Effector memory CD8-positive, alpha-beta T cell (primary cell): Measurements from ENCODE around the gene TMEM115.

Experiments used
- ATAC-seq: fragments of 150-1000 bp; cut with Tn5 transposase; replicated peaks from 2 replicates; pipeline ENCODE4 v1.10.0; 2021; ENCODE audit warnings: mild to moderate bottlenecking, moderate library complexity
- DNase-seq, 3 experiments: peaks; one replicate each; pipeline ENCODE4 v3.0.0; 2021
- H3K27ac Mint-ChIP-seq, 2 donors: one replicate each; pipeline ENCODE4 v1.8.0; 2022; ENCODE audit warnings: mild to moderate bottlenecking in 2 of 2, mixed read lengths in 2 of 2, moderate library complexity in 2 of 2
- H3K27me3 Mint-ChIP-seq, 2 donors: one replicate each; pipeline ENCODE4 v1.8.0; 2022; ENCODE audit warnings: mixed read lengths in 2 of 2
- H3K36me3 Mint-ChIP-seq: one replicate; pipeline ENCODE4 v1.8.0; 2022; ENCODE audit warnings: mild to moderate bottlenecking, moderate library complexity, mixed read lengths; ENCODE audit not compliant: insufficient read depth
- H3K4me1 Mint-ChIP-seq, 2 donors: one replicate each; pipeline ENCODE4 v1.8.0; 2022; ENCODE audit warnings: low read depth in 2 of 2, mixed read lengths in 2 of 2
- H3K4me3 Mint-ChIP-seq, 2 donors: one replicate each; pipeline ENCODE4 v1.8.0; 2022; ENCODE audit warnings: mild to moderate bottlenecking in 2 of 2, mixed read lengths in 2 of 2, moderate library complexity in 2 of 2
- H3K9me3 Mint-ChIP-seq, 2 donors: one replicate each; pipeline ENCODE4 v1.8.0; 2022; ENCODE audit warnings: mixed read lengths in 2 of 2

TMEM115 gene

GRCh38 chr3:50372349-50372748, 13.0 kb upstream of the TMEM115 start:
- H3K9me3 Mint-ChIP-seq = no peaks in the 10 kb centered on the region

GRCh38 chr3:50371133-50371685, 11.9 kb upstream of the TMEM115 start:
- ATAC-seq (no peak), DNase-seq (no peak)
- H3K36me3 Mint-ChIP-seq = peaks cover 6% of the 10 kb centered on the region
- H3K27ac Mint-ChIP-seq = peak overlapping the region in 1 of 2 donors; percentile 51
- peaks cover 16 to 22% of the 10 kb centered on the region in 2 donors for H3K4me1 Mint-ChIP-seq
- no peak overlapping the region for H3K4me3 Mint-ChIP-seq
- no peaks in the 10 kb centered on the region for H3K9me3 Mint-ChIP-seq
- no peaks in the 10 kb centered on the region for H3K27me3 Mint-ChIP-seq

More at GRCh38 chr3:50372349-50372748, 13.0 kb upstream of the TMEM115 start:
- Mint-ChIP-seq H3K27me3 (no peaks in the 10 kb centered on the region), H3K27ac (peak overlapping the region in 1 of 2 donors; percentile 15), H3K4me1 (peaks cover 12 to 19% of the 10 kb centered on the region in 2 donors), H3K4me3 (no peak overlapping the region), H3K36me3 (peaks cover 6% of the 10 kb centered on the region)
- ATAC-seq (no peak), DNase-seq (no peak)

GRCh38 chr3:50370594-50370993, 11.3 kb upstream of the TMEM115 start:
- DNase-seq = no peak
- Mint-ChIP-seq H3K27ac (peak overlapping the region in 1 of 2 donors; percentile 51), H3K27me3 (no peaks in the 10 kb centered on the region), H3K36me3 (peaks cover 11% of the 10 kb centered on the region), H3K4me1 (peaks cover 23 to 28% of the 10 kb centered on the region in 2 donors), H3K4me3 (no peak overlapping the region), H3K9me3 (no peaks in the 10 kb centered on the region)
- ATAC-seq = no peak

- DNase-seq = no peak
- Mint-ChIP-seq H3K27ac (peak overlapping the region in 1 of 2 donors; percentile 9), H3K4me1 (peaks cover 31 to 32% of the 10 kb centered on the region in 2 donors), H3K27me3 (no peaks in the 10 kb centered on the region), H3K4me3 (no peak overlapping the region), H3K36me3 (peaks cover 19% of the 10 kb centered on the region), H3K9me3 (no peaks in the 10 kb centered on the region)
- no peak for ATAC-seq
Measured at GRCh38 chr3:50369012-50369670, 9.8 kb upstream of the TMEM115 start.

GRCh38 chr3:50365842-50366220, 6.5 kb upstream of the TMEM115 start:
- peak overlapping the region; percentile 87 to 90 for H3K4me3 Mint-ChIP-seq
- DNase-seq = no peak
- no peaks in the 10 kb centered on the region for H3K27me3 Mint-ChIP-seq
- H3K4me1 Mint-ChIP-seq = peaks cover 20 to 29% of the 10 kb centered on the region in 2 donors
- H3K36me3 Mint-ChIP-seq = peaks cover 19% of the 10 kb centered on the region
- H3K27ac Mint-ChIP-seq = peak overlapping the region; percentile 95
- no peaks in the 10 kb centered on the region for H3K9me3 Mint-ChIP-seq
- no peak for ATAC-seq

- no peaks in the 10 kb centered on the region for H3K27me3 Mint-ChIP-seq
- peak overlapping the region; percentile 95 for H3K27ac Mint-ChIP-seq
- DNase-seq (peak; percentile 90 to 95 (median 91)), ATAC-seq (peak; percentile 97)
- H3K4me3 Mint-ChIP-seq = peak overlapping the region; percentile 87 to 90
- H3K9me3 Mint-ChIP-seq = no peaks in the 10 kb centered on the region
- H3K4me1 Mint-ChIP-seq = peaks cover 20 to 29% of the 10 kb centered on the region in 2 donors
- peaks cover 19% of the 10 kb centered on the region for H3K36me3 Mint-ChIP-seq
Measured at GRCh38 chr3:50365080-50365841, 5.9 kb upstream of the TMEM115 start.

GRCh38 chr3:50364573-50365079, 5.3 kb upstream of the TMEM115 start:
- H3K9me3 Mint-ChIP-seq = no peaks in the 10 kb centered on the region
- H3K27me3 Mint-ChIP-seq = no peaks in the 10 kb centered on the region
- peak; percentile 18 for ATAC-seq
- H3K36me3 Mint-ChIP-seq = peaks cover 19% of the 10 kb centered on the region
- peak overlapping the region; percentile 87 to 90 for H3K4me3 Mint-ChIP-seq
- no peak for DNase-seq
- peak overlapping the region; percentile 95 for H3K27ac Mint-ChIP-seq
- peaks cover 22 to 32% of the 10 kb centered on the region in 2 donors for H3K4me1 Mint-ChIP-seq

GRCh38 chr3:50359760-50360110, 414 bp upstream of the TMEM115 start:
- H3K27me3 Mint-ChIP-seq = no peaks in the 10 kb centered on the region
- no peak for DNase-seq
- peak; percentile 14 for ATAC-seq
- H3K9me3 Mint-ChIP-seq = no peaks in the 10 kb centered on the region
- peaks cover 16% of the 10 kb centered on the region for H3K36me3 Mint-ChIP-seq
- H3K27ac Mint-ChIP-seq = peak overlapping the region; percentile 95 to 97
- peaks cover 29 to 47% of the 10 kb centered on the region in 2 donors for H3K4me1 Mint-ChIP-seq
- H3K4me3 Mint-ChIP-seq = peak overlapping the region; percentile 93 to 97

GRCh38 chr3:50358355-50358910, 888 bp downstream of the TMEM115 start:
- H3K4me3 Mint-ChIP-seq = peak overlapping the region; percentile 93 to 97
- no peak for ATAC-seq
- DNase-seq = no peak
- H3K9me3 Mint-ChIP-seq = no peaks in the 10 kb centered on the region
- peaks cover 35 to 44% of the 10 kb centered on the region in 2 donors for H3K4me1 Mint-ChIP-seq
- H3K36me3 Mint-ChIP-seq = peaks cover 23% of the 10 kb centered on the region
- peak overlapping the region; percentile 95 to 97 for H3K27ac Mint-ChIP-seq
- H3K27me3 Mint-ChIP-seq = no peaks in the 10 kb centered on the region

GRCh38 chr3:50357481-50357880, 1.8 kb downstream of the TMEM115 start:
- H3K36me3 Mint-ChIP-seq = peaks cover 27% of the 10 kb centered on the region

GRCh38 chr3:50356553-50356952, 2.8 kb downstream of the TMEM115 start:
- no peak for ATAC-seq
- Mint-ChIP-seq H3K4me3 (peak overlapping the region; percentile 93 to 97), H3K27ac (peak overlapping the region in 1 of 2 donors; percentile 97), H3K27me3 (no peaks in the 10 kb centered on the region), H3K4me1 (peaks cover 36 to 49% of the 10 kb centered on the region in 2 donors), H3K36me3 (peaks cover 31% of the 10 kb centered on the region), H3K9me3 (no peaks in the 10 kb centered on the region)
- no peak for DNase-seq

More at GRCh38 chr3:50357481-50357880, 1.8 kb downstream of the TMEM115 start:
- no peak for ATAC-seq
- Mint-ChIP-seq H3K27me3 (no peaks in the 10 kb centered on the region), H3K4me1 (peaks cover 35 to 49% of the 10 kb centered on the region in 2 donors), H3K27ac (peak overlapping the region in 1 of 2 donors; percentile 97), H3K9me3 (no peaks in the 10 kb centered on the region), H3K4me3 (peak overlapping the region; percentile 93 to 97)
- DNase-seq = no peak

- Mint-ChIP-seq H3K4me1 (peaks cover 42 to 55% of the 10 kb centered on the region in 2 donors), H3K9me3 (no peaks in the 10 kb centered on the region), H3K4me3 (peak overlapping the region; percentile 93 to 97), H3K36me3 (peaks cover 31% of the 10 kb centered on the region), H3K27ac (peak overlapping the region; percentile 46 to 97), H3K27me3 (no peaks in the 10 kb centered on the region)
- DNase-seq (no peak), ATAC-seq (no peak)
Measured at GRCh38 chr3:50355829-50356552, 3.3 kb downstream of the TMEM115 start.

GRCh38 chr3:50354850-50355249, 4.5 kb downstream of the TMEM115 start:
- peaks cover 51 to 62% of the 10 kb centered on the region in 2 donors for H3K4me1 Mint-ChIP-seq
- no peaks in the 10 kb centered on the region for H3K27me3 Mint-ChIP-seq
- H3K36me3 Mint-ChIP-seq = peaks cover 39% of the 10 kb centered on the region
- DNase-seq = no peak
- no peaks in the 10 kb centered on the region for H3K9me3 Mint-ChIP-seq
- ATAC-seq = no peak
- H3K4me3 Mint-ChIP-seq = no peak overlapping the region
- peak overlapping the region in 1 of 2 donors; percentile 44 for H3K27ac Mint-ChIP-seq
